Renal pelvis (tissue), 4 donors: ENCODE measurements around the gene WDR48. TPM values are rescaled to one million over a fixed set of nuclear protein-coding genes. Genes with fewer than 3 reads are reported as not detected.

ENCODE experiments used
- DNase-seq: peaks from one replicate; pipeline ENCODE4 v3.0.0-alpha.2; 2013
- polyA plus RNA-seq, 3 donors: library from polyadenylated mRNA; unstranded; fragments of 120-200 nt; gene quantifications; one replicate each; pipeline ENCODE4 v1.2.1, GENCODE V29; 2013; ENCODE audit not compliant: insufficient read length in 3 of 3

Gene WDR48
- polyA plus RNA-seq, 3 donors = 84.0 to 101 (median 93.4) TPM

DNA sequence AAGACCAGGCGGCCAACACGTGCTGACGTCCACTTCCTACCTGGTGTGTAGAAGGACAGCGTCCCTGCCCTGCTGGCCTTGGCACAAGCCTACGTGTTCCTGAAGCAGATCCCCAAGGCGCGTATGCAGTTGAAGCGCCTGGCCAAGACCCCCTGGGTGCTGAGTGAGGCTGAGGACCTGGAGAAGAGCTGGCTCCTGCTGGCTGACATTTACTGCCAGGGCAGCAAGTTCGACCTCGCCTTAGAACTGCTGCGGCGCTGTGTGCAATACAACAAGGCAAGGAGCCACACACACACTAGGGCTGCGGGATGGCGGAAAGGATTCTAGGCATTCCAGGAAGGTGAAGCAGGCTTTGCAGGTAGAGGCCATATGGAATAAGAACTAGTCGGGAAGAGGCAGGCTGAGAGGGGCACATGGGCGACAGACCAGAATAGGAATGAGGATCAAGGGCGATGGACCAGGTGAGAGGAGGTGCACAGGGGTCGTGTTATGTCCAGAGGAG is 85.7 kb downstream of the WDR48 start:
- no peak for DNase-seq

DNA sequence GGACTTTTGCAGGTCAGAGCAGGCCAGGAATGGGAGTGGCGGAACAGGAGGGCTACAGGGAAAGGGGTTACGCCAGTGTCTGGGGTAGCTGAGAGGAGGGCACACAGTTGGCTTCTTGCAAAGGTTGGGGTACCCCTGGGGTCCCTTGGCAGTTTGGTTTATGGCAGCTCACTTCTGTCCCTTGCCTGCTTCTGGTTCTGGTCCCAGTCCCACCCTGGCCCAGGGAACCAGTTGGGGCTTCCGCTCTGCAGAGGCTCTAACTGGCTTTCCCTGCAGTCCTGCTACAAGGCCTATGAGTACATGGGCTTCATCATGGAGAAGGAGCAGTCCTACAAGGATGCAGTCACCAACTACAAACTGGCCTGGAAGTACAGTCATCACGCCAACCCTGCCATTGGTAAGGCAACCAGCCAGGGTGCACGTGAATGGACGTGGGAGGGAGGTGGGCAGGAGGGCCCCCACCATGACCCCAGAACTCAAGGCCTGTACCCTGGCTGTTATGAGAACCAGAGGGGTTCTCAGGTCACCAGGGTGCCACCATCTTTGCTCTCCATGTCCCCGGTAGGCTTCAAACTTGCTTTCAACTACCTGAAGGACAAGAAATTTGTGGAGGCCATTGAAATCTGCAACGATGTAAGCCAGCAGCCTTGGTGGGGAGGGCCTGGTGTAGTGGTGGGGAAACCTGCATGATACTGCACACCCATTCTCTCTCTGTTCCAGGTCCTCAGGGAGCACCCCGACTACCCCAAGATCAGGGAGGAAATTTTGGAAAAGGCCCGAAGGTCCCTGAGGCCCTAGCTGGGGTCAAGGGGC is 86.4 kb downstream of the WDR48 start:
- DNase-seq = no peak

DNA sequence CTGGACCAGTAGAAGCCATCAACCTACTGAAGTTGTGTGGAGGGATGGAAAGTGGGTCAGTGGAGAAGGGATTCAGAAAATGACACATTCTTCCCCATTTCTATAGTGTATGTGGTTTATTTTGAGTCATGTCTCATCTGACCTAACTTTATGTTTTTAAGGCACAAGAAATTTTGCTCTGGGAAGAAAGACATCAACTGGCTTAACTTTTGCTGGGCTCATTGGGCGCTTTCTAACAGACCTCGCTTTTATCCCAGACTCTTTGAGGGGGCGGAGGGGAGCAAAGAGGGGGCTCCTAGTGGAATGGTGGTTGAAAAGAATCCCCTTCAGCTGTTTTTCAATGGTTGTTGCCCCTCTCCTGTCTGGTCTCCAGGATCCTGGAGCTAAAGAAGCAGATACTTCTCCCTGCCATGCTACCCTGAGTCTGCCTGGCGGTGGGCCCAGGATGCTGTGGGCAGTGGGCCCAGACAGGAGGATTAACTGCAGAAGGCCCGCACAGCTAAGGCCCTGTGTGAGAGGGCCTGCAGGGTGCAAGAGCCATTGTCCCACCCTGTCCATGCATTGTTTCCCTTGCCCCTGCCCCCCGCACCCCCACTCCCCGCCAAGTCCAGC is 87.1 kb downstream of the WDR48 start:
- DNase-seq = no peak

DNA sequence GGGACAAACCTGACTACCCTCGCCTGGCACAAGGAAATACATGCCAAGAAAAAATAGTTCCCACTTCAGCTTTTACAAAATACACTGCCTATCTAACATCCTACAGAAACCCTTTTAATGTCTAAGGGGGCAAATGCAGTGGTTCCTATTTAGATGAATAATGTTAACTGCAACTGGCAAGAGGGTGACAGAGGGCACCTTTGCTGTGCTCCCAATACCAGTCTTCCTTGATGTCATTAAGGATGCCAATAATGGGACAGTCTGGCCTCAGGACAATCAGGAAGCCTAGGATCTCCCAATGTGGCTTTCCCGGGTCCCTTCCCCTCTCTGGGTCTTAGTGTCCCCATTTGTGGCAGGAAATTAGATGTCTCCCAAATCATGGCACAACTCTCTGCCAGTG is 87.6 kb downstream of the WDR48 start:
- DNase-seq = no peak

DNA sequence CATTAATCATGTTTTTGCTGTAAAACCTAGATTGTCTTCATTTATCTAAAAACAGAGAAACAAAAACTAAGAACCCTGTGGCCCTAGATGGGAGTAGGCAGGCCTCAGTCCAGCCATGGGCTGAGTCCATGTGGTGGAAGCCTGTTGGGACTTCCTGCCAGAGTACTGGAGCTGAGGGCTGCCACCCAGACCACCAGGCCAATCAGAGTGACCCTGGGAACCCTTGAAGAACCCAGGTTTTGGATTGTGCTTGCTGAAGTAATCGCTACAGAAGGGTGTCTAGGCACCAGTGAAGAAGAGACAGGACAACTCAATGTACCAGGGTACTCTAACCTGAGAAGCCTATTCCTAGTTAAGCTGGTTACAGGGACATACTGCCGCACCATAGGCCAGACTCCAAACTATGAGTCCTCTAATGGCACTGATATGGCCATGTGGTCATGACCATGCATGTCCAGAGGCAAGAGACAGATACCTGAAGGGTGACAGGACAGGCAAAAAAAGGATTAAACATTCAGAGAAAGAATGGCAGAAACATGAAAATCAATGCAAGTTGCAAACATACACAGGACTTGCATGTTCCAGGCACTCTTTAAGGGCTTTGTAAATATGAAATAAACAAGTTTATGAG is 88.6 kb downstream of the WDR48 start:
- no peak for DNase-seq

DNA sequence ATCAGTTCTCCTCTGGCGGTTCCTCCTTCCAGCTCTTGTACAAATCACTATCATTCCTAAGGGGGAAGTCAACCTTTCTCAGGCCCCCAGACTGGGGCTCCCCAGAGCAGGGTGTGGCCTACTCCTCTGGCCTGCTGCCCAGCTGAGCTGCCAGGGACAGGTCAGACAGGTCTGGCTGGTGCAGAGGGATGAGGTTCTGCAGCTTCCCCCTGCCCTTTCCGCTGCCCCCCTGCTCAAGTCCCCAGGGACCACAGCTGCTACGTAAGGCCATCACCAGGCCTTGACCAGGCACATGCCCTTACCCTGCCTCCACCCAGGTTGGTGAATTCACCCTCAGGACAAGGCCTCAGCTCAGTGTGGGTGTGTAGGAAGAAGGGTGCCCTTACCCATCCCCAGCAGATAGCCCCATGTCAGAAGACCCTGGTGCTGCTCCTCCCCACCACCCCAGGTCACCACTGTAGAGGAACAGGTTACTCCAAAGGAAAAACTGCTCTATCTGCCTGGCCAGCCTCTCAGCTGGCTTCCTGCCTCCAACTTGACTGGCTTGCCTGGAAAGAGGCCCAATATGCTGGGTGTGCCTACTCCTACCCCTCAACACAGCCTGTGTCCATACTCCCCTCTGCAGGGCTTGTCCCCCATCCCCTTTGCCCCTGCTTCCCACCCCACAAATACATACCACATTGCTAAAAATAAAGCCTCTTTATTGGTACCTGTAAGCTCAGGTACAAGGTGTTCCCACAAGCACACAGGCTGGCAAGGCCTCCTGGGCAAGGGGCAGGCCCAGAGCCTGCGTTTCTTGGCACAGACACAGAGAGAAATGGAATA is 89.6 kb downstream of the WDR48 start:
- no peak for DNase-seq

DNA sequence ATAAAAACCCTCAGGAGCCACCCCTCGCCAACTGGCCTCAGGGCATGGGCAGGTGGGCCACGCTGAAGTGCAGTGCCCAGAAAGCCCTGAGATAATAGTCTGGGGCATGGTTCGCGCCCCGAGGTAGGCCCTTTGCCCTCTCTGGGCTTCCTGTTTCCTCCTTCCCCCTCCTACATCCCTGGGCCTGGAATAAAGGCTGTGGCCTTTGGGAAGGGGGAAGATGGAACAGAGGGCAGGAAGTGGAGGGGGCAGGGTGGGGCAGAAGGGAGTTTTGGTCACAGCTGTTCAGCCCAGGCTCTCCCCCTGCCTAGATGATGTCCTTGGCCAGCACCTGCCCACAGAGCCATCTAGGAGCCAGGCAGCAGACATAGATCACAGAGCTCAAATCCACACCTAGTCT is 90.3 kb downstream of the WDR48 start:
- no peak for DNase-seq

DNA sequence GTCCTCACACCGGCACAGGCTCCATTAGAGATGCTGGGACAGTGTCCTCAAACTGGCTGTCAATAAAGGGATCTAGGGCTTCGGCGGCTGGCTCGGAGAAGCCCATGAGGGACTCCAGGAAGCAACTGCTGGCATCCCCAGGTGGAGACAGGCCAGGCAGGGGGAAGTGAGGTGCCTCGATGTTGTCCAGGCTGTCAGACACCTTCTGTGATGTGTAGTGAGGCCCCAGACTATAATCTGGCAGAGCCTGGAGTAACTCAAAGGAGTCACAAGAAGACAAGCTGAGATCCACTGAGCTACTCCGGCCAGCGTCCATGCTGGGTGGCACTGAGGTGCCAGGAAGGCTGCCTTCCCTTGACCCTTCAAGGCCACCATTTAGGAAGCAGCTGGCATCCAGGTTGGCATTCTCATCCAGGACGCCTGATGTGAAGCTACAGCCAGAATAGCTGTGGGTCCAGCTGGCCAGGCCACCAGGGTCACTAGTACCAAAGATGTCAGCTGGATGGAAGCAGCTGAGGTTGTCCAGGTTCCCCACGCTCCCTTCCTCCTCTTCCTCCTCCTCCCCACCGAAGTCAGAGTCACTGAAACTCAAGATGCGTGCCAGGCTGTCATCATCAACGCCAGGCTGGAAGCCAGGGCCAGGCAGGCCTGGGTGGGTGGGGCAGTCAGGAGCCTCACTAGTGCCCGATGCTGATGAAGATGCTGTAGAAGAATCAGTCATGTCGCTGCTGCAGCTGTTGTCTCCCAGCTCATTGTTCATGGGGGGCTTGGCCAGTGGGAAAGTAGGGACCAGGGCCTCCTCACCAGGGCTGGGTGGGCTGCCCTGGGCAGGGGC is 91.5 kb downstream of the WDR48 start:
- DNase-seq = no peak

DNA sequence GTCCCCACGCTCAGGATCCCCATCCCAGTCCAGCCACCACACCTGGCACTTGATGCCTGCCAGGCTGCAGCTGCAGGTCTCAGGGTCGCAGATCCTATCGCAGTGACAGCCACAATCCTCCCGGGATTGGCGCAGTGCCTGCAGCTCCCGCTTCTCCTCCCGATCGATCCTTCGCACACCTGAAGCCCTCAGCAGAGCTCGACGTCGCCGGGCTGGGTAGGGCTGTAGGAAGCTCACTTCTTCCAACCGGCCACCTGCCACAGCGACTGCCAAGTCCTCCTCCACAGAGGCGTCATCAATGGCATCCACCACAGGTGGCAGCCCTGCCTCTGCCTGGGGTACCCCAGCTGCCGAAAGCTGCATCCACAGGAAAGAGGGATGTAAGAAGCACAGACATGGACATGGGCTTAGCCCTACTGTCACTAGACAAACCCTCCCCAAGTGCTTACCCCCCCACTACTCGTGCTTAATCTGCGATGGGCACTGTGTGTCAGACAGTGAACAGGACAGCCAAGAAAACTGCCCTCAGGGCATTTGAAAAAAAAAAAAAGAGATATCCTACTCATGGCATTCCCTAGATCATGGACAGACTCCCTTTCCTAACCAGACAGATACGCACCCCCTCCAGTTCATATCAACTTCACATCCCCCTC is 92.4 kb downstream of the WDR48 start:
- DNase-seq = no peak

DNA sequence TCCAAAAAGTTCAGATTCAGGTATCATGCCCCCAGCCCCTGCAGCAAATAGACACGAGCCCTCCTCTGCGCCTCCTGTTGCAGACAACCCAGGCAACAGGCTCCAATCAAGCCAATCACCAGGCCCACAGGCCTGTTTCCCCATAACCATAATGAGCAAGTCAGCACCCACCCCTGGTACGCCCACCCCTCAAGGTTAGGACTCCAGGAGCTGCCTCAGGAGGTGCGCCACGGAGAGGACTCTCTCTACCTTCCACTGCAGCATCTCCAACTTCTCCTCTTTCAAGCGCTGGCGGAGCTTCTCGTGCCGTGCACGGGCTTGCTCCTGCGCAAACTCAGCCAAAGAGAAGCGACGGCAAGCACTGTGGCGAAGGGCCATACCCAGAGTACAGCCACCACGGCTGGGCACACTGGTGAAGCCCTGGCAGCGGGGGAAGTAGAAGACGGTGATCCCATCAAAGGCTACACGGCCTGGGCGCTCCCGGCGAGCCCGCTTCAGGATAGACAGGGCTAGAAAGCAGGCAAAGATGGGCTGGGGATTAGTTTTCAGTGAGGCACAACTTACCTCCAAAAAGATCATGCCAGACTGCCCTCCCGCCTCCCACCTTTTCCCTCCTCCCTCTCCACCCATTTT is 93.0 kb downstream of the WDR48 start:
- no peak for DNase-seq

DNA sequence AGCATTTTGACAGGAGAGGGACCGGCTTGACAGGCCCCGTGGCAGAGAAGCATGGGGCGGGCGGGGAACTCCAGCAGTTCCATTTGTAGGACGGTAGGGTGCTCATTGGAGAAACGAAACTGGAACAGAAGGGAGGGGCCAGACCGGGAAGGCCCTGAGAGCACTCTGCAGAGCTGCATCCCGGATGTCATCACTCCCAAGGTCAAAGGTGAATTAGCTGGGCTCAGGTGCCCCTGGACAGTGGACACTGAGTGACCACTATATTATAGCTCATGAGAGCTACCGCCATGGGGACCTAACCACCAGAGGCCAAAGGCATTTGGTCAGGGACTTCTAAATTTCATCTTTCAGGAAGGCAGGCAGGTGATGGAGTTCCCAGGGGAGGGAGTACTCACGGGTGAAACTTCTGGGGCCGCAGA is 94.3 kb downstream of the WDR48 start:
- no peak for DNase-seq

Other genes with a start within 250 kb of the WDR48 start
- gene SCN10A, start 235.8 kb upstream of the WDR48 start, polyA plus RNA-seq = not detected
- gene SCN11A, start 72 bp upstream of the WDR48 start, polyA plus RNA-seq = 1 to 10 TPM in 2 of 3 donors, under 1 TPM in 1; 0.68 to 1.6 (median 1.6) TPM
- gene GORASP1, start 55.6 kb downstream of the WDR48 start, polyA plus RNA-seq = 10 to 100 TPM; 62.7 to 80.3 (median 80.0) TPM
- 10 to 100 TPM in 2 of 3 donors, 1 to 10 TPM in 1; 9.5 to 21.4 (median 18.4) TPM for gene TTC21A, start 55.7 kb downstream of the WDR48 start, polyA plus RNA-seq
- gene CSRNP1, start 101.6 kb downstream of the WDR48 start, polyA plus RNA-seq = 1 to 10 TPM; 8.8 to 9.3 (median 8.8) TPM
- gene XIRP1, start 140.6 kb downstream of the WDR48 start, polyA plus RNA-seq = under 1 TPM; 0.13 to 0.25 (median 0.15) TPM
- 1 to 10 TPM; 3.4 to 5.8 (median 3.9) TPM for gene CX3CR1, start 228.0 kb downstream of the WDR48 start, polyA plus RNA-seq